Body of pancreas (tissue), 4 donors: ENCODE results near the gene RFFL.

ENCODE experiments used
- CTCF ChIP-seq, 7 experiments: fragments of 450-650 bp in 4 of 7; fragments of 200-600 bp in 3 of 7; sonication (generic) in 3 of 7; IDR thresholded peaks; one replicate each; pipeline ENCODE4 v1.5.1; 2016 to 2019; ENCODE audit warnings: antibody characterized with exemption in 7 of 7
- POLR2A ChIP-seq, 3 donors: fragments of 450-650 bp; IDR thresholded peaks; one replicate each; pipeline ENCODE4 v1.6.1; 2016; ENCODE audit warnings: antibody characterized with exemption in 3 of 3, mild to moderate bottlenecking in 2 of 3

GRCh38 chr17:35003778-35004177, 59.7 kb downstream of the RFFL start:
- TF ChIP-seq CTCF (IDR thresholded peaks at IDR 0.05), result no peak
- no peak for TF ChIP-seq POLR2A (IDR thresholded peaks at IDR 0.05)
